ENCODE measurements around the gene VPS41.

Gene VPS41

GRCh38 chr7:38942431-38943051 is 33.5 kb upstream of the VPS41 start:
- Mint-ChIP-seq H3K4me3 (no peak overlapping the region), H3K27me3 (ENCODE audit: low read depth, poor library complexity) (peaks cover 11% of the 10 kb centered on the region), H3K36me3 (ENCODE audit: low read depth) (peaks cover 4% of the 10 kb centered on the region), H3K27ac (no peak overlapping the region), H3K9me3 (peaks cover 9% of the 10 kb centered on the region), H3K4me1 (peaks cover 5% of the 10 kb centered on the region)
- no peak for DNase-seq
- TF ChIP-seq, protein P1, sequence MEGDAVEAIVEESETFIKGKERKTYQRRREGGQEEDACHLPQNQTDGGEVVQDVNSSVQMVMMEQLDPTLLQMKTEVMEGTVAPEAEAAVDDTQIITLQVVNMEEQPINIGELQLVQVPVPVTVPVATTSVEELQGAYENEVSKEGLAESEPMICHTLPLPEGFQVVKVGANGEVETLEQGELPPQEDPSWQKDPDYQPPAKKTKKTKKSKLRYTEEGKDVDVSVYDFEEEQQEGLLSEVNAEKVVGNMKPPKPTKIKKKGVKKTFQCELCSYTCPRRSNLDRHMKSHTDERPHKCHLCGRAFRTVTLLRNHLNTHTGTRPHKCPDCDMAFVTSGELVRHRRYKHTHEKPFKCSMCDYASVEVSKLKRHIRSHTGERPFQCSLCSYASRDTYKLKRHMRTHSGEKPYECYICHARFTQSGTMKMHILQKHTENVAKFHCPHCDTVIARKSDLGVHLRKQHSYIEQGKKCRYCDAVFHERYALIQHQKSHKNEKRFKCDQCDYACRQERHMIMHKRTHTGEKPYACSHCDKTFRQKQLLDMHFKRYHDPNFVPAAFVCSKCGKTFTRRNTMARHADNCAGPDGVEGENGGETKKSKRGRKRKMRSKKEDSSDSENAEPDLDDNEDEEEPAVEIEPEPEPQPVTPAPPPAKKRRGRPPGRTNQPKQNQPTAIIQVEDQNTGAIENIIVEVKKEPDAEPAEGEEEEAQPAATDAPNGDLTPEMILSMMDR (IDR thresholded peaks at IDR 0.05) = no peak

- TF ChIP-seq, protein P1 (IDR thresholded peaks at IDR 0.05) = no peak
- Mint-ChIP-seq H3K4me1 (peaks cover 5% of the 10 kb centered on the region), H3K27ac (no peak overlapping the region), H3K36me3 (ENCODE audit: low read depth) (no peaks in the 10 kb centered on the region), H3K27me3 (ENCODE audit: low read depth, poor library complexity) (peaks cover 11% of the 10 kb centered on the region), H3K4me3 (no peak overlapping the region), H3K9me3 (no peaks in the 10 kb centered on the region)
- no peak for DNase-seq
Observed at GRCh38 chr7:38940774-38941173, 31.8 kb upstream of the VPS41 start.

- peaks cover 7% of the 10 kb centered on the region for H3K27me3 Mint-ChIP-seq (ENCODE audit: low read depth, poor library complexity)
- no peak overlapping the region for H3K4me3 Mint-ChIP-seq
- H3K4me1 Mint-ChIP-seq = peaks cover 5% of the 10 kb centered on the region
- no peaks in the 10 kb centered on the region for H3K36me3 Mint-ChIP-seq (ENCODE audit: low read depth)
- TF ChIP-seq, protein P1 (IDR thresholded peaks at IDR 0.05) = no peak
- no peaks in the 10 kb centered on the region for H3K9me3 Mint-ChIP-seq
- no peak for DNase-seq
- no peak overlapping the region for H3K27ac Mint-ChIP-seq
Observed at GRCh38 chr7:38938589-38938988, 29.6 kb upstream of the VPS41 start.

DNA sequence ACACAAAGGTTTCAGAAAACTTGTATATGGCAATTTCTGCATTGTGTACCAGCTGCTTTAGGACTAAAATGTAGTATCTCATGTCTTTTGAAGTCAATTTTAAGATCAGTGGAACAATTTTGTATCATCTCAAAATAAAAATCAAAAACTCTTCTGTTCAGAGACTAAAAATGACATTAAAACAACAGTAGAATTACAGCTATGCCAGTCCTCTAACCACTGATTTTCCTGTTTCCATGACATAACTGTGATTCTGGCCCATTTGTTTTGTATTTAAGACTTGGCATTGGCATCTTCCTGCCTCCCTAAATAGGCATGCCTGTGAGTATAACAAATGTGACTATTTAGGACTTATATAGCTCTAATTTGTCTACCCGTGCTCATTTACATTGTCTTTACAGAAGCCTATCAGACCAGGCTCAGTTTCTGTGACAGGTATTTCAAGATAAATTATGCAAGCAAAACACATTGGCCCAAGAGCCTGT is 29.1 kb upstream of the VPS41 start:
- H3K27ac Mint-ChIP-seq = no peak overlapping the region
- no peaks in the 10 kb centered on the region for H3K36me3 Mint-ChIP-seq (ENCODE audit: low read depth)
- DNase-seq = no peak
- H3K4me1 Mint-ChIP-seq = peaks cover 5% of the 10 kb centered on the region
- peaks cover 7% of the 10 kb centered on the region for H3K27me3 Mint-ChIP-seq (ENCODE audit: low read depth, poor library complexity)
- H3K4me3 Mint-ChIP-seq = no peak overlapping the region
- H3K9me3 Mint-ChIP-seq = no peaks in the 10 kb centered on the region
- TF ChIP-seq, protein P1 (IDR thresholded peaks at IDR 0.05) = no peak

DNA sequence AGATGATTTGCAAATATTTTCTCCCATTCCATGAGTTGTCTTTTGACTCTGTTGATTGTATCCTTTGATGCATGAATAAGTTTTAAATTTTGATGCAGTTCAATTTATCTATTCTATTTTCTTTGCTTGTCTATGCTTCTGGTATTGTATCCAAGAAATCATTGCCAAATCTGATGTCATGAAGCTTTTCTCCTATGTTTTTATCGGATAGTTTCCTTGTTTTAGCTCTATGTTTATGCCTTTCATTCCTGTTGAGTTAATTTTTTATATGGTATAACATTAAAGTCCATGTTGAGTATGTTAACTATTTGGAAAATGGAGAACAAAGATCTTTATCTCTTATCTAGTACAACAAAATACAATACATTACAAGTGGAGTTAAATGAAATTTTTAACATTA is 27.6 kb upstream of the VPS41 start:
- Mint-ChIP-seq H3K36me3 (ENCODE audit: low read depth) (no peaks in the 10 kb centered on the region), H3K4me1 (peaks cover 12% of the 10 kb centered on the region), H3K27me3 (ENCODE audit: low read depth, poor library complexity) (peaks cover 4% of the 10 kb centered on the region), H3K4me3 (no peak overlapping the region), H3K27ac (no peak overlapping the region), H3K9me3 (no peaks in the 10 kb centered on the region)
- no peak for DNase-seq
- TF ChIP-seq, protein P1 (IDR thresholded peaks at IDR 0.05) = no peak

GRCh38 chr7:38934536-38934935 is 25.5 kb upstream of the VPS41 start:
- TF ChIP-seq, protein P1 (IDR thresholded peaks at IDR 0.05) = no peak
- no peak for DNase-seq
- no peak overlapping the region for H3K4me3 Mint-ChIP-seq

More at GRCh38 chr7:38934536-38934935, 25.5 kb upstream of the VPS41 start:
- Mint-ChIP-seq H3K27me3 (ENCODE audit: low read depth, poor library complexity) (no peaks in the 10 kb centered on the region), H3K4me1 (peaks cover 12% of the 10 kb centered on the region), H3K27ac (no peak overlapping the region), H3K36me3 (ENCODE audit: low read depth) (no peaks in the 10 kb centered on the region), H3K9me3 (no peaks in the 10 kb centered on the region)

All from nephron progenitor cell (in vitro differentiated cells).